Nasal cavity respiratory epithelium epithelial cell of viscerocranial mucosa (primary cell): ENCODE data around the gene NHEJ1. TPM values are rescaled to one million over a fixed set of nuclear protein-coding genes. Genes with fewer than 3 reads are reported as not detected.

Source experiments
- total RNA-seq: library from RNA; depleted of rRNA; stranded (reverse); fragments of >200 nt; gene quantifications from 2 replicates; pipeline ENCODE4 v1.2.3, GENCODE V29; 2014

Gene NHEJ1, protein sequence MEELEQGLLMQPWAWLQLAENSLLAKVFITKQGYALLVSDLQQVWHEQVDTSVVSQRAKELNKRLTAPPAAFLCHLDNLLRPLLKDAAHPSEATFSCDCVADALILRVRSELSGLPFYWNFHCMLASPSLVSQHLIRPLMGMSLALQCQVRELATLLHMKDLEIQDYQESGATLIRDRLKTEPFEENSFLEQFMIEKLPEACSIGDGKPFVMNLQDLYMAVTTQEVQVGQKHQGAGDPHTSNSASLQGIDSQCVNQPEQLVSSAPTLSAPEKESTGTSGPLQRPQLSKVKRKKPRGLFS
- 16.7 TPM in 2 replicates for total RNA-seq

DNA sequence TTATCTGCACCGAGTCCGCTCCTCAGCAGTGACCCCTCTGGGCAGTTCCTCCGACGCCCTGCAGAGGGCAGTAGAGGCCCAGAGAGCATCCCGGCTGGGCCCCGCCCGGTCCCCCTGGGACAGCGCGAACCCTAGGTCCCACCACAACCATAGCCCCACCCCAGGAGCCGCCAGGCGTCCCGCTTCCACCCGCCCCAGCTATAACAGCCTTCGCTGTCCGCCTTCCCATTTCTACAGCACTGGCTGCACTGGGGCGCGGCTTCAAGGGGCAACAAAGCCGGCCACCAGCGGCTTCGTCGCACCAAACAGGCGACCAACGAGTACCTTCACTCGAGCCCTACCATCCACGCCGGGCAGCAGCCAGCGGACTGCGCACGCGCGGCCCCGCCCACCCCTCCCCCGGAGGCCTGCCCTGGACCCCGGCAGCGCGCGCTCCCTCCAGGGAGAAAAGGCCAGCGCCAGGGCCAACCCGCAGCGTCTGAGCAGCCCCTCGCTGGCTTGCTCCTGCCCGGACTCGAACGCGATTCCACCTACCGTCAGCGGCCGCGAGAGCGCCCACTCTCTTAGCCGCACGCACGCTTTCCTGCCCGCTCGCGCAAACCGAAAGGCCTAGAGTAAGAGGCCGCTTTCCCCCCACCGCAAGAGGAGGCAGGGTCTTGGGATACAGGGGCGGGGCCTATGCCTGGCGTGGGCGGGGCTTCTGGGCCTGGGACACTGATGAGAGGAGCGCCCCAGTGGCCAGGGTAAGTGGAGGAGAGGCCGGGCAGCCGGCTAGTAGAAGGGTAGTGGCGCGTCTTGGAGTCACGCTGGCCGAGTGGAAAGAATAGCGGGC, at the start of gene NHEJ1:
Gene NHEJ1, minus strand, starts transcription at position 630 of the 832 bp plus-strand sequence. CDS start 2,453 bp downstream, outside the sequence.

DNA sequence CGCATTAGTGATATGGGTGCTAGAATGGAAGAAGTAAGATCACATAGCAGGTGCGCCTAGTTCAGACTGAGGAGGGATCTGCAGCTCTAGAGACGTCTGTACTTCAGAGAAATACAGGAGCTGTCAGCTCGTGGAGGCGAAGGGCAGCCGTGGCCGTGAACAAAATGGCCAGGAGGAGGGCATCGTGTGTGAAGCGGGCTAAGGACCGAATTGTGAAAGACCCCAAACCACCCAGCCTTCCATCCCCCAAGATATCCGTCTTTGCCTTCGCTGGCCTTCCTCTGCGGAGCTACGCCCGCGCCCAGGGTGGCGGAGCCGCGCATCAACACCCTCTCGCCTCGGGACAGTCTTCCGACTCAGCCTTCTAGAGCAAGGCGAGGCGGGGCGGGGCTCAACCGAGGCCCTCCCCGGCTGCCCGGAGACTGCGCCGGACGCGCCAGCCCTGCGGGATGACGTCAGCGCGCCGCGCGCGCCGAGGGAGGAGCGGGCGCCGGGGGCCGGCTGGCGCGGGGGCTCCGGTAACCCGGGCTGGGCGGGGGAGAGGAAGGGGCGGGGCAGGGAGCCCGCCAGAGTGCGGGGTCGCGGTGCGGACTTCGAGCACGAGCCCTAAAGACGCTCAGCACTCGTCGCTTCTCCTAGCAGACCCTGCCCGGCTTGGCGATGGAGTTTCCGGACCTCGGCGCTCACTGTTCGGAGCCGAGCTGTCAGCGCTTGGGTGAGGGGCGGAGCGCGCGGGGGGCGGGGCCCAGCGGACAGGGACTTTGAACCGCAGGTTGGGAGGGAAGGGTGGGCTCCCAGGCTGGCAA, 45.9 kb upstream of the NHEJ1 start, which contains the start of gene ZFAND2B:
Gene ZFAND2B, plus strand, starts transcription at position 455 of the 806 bp plus-strand sequence. Its CDS starts 206 bp downstream, at position 661.

DNA sequence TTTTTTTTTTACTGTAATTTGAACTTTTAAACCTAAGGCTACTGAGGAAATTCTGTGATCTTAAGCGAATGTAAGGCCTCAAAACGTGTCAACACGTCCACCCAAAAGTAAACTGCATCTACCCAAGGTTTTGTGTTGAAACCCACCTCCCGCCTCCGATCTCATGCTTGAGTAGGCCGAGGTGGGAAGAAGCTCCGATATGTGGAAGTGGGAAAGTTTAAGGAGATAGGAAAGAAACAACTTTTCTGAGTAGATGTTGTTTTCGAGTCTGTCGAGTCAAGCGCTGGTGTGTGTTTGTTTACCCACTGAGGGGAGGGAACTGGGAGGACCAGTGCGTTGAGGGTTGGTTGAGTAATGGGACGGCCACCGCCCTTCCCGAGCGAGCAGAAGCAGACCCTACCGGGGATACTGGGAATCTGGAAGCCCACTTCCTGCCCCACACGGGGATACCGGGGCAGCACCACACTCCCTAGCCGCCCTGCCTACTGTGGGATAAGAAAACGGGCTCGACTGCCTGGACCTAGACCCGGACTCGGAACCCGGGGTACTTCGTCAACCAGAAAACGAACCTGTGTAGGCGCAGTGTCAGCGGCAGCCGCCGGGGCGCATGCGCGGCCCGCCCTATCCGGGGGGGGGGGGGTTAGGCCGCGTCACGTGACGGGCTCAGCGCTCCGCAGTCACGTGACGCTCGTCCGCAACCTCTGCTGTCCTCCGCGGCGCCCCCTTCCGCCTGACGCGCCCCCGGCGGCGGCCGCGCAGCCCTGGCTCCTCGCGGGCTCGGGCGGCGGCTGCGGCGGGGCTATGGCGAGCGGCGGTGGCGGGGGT, 17.1 kb upstream of the NHEJ1 start, which contains the start of gene RETREG2:
Gene RETREG2, plus strand, starts transcription at position 724 of the 825 bp plus-strand sequence. Its CDS starts 78 bp downstream, at position 802.

DNA sequence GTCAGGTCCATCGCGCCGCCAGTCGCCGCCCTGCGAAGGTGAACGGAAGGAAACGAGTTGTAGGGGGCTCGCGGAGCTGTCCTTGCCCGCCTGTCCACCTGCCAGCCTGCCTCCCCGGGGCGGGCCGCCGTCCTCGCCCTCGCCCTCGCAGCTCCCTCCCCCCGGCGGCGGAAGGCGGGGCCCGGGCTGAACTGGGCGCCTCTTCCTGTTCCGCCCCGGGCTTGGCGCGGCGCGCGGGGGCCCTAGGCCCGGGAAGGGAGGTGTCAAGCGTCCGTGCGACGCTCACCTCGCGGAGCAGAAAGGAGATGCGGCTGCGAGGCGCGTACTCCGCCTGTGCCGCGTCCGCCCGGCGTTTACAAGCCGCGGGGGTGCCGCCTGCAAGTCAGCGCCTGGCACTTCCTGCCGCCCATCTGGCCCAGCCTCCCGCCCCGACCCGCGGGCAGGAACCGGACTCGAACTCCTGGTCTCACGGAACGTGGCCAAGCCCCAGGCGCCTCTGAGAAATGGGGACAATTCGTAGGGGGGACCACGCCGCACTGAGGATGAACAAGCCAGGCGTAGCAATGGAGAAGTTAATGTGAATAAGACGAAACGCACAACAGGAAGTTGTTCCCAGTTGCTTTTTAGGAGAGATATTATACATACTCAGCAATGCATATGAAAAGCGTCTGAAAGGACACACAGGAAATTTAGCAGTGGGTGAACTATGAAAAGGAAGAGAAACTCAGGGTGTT, 16.4 kb upstream of the NHEJ1 start, which contains the start of gene CNPPD1:
Gene CNPPD1, minus strand, starts transcription at position 108 of the 734 bp plus-strand sequence. Its CDS starts 97 bp downstream, at position 11.

DNA sequence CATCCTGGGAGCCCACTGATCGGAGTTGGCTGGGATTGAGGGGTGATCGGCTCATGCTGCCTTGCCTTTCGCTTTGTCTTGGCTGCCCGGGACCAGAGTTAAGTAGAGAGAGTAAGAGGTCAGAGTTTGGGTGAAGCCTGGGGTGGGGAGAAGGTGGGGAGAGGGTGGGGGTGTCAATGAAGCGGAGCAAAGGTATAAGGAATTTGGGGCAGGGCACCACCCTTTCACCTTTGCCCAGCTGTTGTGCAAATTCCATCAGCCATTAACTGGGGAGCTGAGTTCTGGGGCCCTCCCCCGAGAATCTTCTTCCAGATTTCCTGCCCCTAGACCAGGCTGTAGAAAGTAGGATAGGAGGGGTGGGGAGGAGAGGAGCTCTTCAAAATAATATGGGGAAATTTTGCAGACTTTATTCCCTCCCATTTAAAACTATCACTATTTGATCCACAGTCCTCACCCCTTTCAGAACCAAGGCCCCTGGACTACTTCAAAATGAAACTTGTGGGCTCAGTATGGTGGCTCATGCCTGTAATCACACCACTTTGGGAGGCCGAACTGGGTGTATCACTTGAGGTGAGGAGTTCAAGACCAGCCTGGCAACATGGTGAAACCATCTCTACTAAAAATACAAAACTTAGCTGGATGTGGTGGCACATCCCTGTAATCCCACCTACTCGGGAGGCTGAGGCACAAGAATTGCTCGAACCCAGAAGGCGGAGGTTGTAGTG, 9.5 kb upstream of the NHEJ1 start, which contains the start of gene SLC23A3:
Gene SLC23A3, minus strand, starts transcription at position 100 of the 725 bp plus-strand sequence. Its CDS starts 45 bp downstream, at position 55.

DNA sequence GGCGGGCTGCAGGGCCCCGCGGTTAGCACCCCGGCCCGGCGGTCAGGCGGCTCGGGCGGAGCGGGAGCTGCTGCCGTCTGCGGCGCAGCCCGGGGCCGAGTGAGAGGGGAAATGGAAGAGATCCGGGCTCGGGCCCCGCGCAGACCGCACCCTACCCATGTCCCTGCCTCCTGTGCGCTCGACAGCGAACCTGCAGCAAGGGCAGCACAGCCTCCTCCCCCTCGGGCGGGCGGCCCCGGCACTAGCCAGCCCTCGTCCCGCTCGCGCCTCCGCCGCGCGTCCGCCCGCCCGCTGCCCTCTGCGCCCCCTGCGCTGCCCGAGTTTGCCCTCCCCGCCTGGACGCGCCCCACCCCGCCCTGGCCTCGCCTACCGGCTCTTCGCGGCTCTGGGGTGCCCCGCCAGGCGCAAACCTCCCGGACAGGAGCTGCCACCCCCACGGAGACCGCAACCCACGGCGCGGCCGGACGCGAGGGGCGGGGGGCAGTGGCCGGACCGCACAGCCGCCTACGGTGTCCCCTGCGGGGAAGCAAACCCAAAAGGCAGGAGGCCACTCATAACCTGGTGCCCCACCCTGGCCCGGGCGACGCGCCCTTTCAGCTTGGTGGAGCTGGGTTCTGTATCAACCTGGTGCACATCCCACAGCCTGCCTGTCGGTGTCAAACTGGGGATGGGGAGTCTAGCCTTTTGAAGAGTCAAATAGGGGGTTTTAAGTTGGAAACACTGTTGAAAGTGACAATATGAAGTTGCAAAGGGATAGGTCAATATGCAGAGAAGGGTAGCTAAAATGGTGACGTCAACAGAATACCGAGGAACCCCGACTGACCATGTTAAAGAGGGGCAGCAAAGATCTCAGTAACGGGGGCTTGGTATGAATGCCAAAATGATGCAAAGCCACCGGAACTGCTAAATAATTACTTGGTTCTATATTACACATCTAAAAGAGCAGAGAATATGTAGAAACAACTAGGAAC, 99.5 kb downstream of the NHEJ1 start, which contains the start of gene IHH:
Gene IHH, minus strand, starts transcription at position 101 of the 971 bp plus-strand sequence. CDS start 454 bp downstream, outside the sequence.

DNA sequence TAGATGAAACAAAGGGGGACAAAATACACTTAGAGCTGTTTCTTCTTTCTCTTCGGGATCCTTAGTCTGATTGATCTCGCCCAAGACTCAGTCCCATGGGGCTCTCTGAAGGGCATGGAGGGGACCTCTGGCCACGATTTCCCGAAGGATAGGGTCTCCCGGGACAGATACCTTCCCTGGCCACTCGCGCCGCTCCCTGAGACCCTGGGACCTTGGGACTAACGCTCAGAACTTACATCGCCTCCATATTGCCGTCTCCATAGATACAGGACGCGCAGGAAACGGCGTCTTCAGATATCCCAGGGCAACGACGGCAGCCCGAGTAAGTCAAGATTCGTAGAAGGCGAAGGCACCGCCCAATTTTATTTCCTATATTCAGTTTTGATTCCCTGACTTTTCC, 119.4 kb downstream of the NHEJ1 start, which contains the start of gene CFAP65:
Gene CFAP65, minus strand, starts transcription at position 265 of the 400 bp plus-strand sequence. CDS start 2,468 bp downstream, outside the sequence.

Other genes starting within 250 kb of the NHEJ1 start
- gene CDK5R2, start 201.1 kb downstream of the NHEJ1 start, total RNA-seq, result 0.07 TPM in 1 of 2 replicates, not detected in the other
- gene FEV, start 175.6 kb downstream of the NHEJ1 start, total RNA-seq, result not detected in 2 replicates
- gene CRYBA2, start 167.4 kb downstream of the NHEJ1 start, total RNA-seq, result not detected in 2 replicates
- gene CFAP65, start 119.3 kb downstream of the NHEJ1 start, total RNA-seq, result not detected in 2 replicates
- not detected in 2 replicates for gene IHH, start 99.9 kb downstream of the NHEJ1 start, total RNA-seq
- 0.68 and 3.8 TPM in 2 replicates for gene SLC23A3, start 9.2 kb upstream of the NHEJ1 start, total RNA-seq
- 29.2 and 32.5 TPM in 2 replicates for gene CNPPD1, start 16.1 kb upstream of the NHEJ1 start, total RNA-seq
- 59.1 and 87.5 TPM in 2 replicates for gene RETREG2, start 17.5 kb upstream of the NHEJ1 start, total RNA-seq
- 23.3 and 62.2 TPM in 2 replicates for gene ZFAND2B, start 46.0 kb upstream of the NHEJ1 start, total RNA-seq
- 24.3 and 37.1 TPM in 2 replicates for gene ABCB6, start 58.1 kb upstream of the NHEJ1 start, total RNA-seq
- gene ATG9A, start 68.8 kb upstream of the NHEJ1 start, total RNA-seq, result 33.2 and 69.6 TPM in 2 replicates
- gene ANKZF1, start 69.0 kb upstream of the NHEJ1 start, total RNA-seq, result 49.1 and 49.6 TPM in 2 replicates
- gene GLB1L, start 84.6 kb upstream of the NHEJ1 start, total RNA-seq, result 3.8 and 4.4 TPM in 2 replicates
- 25.3 and 32.8 TPM in 2 replicates for gene STK16, start 84.7 kb upstream of the NHEJ1 start, total RNA-seq
- gene TUBA4B, start 92.4 kb upstream of the NHEJ1 start, total RNA-seq, result not detected in 2 replicates
- 45.5 and 70.4 TPM in 2 replicates for gene TUBA4A, start 93.1 kb upstream of the NHEJ1 start, total RNA-seq
- gene DNAJB2, start 118.6 kb upstream of the NHEJ1 start, total RNA-seq, result 39.0 and 83.7 TPM in 2 replicates
- gene PTPRN, start 148.6 kb upstream of the NHEJ1 start, total RNA-seq, result not detected in 2 replicates
- not detected in 2 replicates for gene RESP18, start 171.9 kb upstream of the NHEJ1 start, total RNA-seq
- gene DNPEP, start 227.1 kb upstream of the NHEJ1 start, total RNA-seq, result 50.6 and 59.5 TPM in 2 replicates